Brain pericyte (primary cell): ENCODE results near the gene PCA3.
A peak's percentile ranks its signal among the peaks of the same experiment; 100 is the strongest.

Experiments used
- DNase-seq: peaks from one replicate; pipeline ENCODE4 v3.0.0-alpha.2; 2012; ENCODE audit warnings: low read depth, low spot score

The PCA3 gene

DNA sequence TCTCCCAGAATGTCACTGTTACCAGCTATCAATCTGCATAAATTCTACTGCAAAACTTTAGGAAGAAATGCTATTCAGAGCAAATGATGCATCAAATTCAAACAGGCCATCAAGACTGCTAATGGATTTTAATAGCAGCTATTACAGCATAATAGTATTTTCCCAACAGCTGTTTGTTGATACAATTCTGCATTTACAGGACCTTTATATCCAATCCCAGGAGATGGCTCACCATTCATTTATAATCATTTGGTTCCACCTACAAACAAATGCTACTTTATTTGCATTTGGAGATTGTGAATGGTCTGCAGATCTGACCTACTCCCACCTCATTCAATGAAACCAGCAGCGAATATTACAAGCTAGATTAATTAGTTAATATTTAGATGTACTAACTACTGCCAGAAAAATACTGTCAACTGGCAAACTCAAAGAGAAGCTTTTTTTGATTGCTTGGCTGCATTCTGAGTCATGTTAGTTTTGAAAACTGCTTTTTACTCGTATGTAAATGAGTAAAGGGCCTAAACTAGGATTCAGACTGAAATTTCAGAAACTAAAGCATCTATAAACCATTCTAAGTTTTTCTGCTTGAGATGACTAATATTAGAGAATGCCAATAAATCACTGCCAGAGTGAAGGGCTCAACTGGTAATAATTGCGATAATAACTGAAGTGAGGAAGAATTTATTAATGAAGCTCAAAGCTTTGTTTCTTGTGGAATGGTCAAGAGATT, 7.1 kb upstream of the PCA3 start:
- DNase-seq = no peak

DNA sequence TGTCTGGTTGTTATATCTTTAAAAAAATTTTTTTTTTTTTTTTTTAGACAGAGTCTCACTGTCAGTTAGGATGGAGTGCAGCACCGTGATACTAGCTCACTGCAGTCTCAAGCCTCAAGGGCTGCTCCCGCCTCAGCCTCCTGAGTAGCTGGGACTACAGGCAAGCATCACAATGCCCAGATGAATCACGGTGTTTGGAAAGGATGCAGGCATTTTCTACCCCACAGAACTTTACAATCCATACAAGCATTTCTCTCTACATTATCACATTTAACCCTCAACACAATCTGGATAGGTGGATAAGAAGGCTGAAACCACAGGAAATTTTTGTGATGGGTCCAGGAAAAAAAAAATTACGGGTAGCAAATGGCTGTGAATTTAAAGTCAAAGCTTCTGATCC, 5.8 kb upstream of the PCA3 start:
- no peak for DNase-seq

DNA sequence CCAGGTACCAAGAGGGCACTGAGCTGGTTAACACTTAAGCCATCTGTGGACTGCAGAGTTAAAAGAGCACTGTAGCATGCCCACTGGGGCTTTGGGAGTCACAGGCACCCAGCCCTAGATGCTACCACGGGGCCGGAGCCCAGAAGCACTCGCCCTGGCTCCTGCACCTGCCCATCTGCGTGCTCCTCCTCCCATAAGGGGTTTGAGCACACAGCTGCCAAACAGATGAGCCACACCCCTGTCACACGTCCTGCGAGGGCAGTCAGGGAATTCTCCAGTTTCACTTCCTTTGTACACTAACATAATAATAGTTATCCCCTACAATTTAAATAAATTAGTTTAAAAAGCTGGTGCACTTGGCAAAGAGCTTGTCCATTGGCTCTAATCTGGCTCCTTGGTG, 4.5 kb upstream of the PCA3 start:
- no peak for DNase-seq

DNA sequence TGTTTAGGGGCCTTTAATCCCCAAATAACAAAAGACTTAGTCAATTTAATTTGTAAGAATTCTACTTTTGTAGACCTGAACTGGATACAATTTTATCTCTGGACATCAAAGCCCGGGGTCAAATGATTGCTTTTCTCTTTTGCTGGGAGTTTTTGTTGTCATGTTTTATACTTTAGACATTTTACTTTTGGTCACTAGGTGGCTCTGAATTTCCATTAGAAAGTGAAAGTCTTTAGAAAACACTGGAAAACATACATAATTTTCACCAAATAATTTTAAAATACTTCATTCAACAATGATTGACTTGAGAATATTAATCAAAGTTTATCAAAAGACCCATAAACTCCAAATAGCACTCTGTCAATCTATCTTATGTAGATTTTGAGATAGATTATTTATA, 2.8 kb upstream of the PCA3 start:
- no peak for DNase-seq

DNA sequence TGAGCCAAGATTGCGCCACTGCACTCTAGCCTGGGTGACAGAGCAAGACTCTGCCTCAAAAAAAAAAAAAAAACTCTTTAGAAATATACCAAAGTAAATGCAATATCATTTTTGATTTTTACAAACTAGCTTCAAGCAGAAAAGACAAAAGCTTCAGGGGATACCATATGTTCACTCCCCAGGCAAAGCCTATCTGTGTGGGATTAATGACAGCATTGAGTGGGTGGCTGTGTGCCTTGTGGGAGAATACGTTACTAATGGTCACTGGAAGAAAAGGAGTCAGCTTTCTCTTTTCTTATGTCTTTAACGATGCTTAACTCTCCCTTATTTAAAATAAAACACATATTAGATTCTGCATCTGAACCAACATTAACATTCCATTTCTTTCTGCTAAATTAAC, 1.9 kb downstream of the PCA3 start:
- DNase-seq = no peak

DNA sequence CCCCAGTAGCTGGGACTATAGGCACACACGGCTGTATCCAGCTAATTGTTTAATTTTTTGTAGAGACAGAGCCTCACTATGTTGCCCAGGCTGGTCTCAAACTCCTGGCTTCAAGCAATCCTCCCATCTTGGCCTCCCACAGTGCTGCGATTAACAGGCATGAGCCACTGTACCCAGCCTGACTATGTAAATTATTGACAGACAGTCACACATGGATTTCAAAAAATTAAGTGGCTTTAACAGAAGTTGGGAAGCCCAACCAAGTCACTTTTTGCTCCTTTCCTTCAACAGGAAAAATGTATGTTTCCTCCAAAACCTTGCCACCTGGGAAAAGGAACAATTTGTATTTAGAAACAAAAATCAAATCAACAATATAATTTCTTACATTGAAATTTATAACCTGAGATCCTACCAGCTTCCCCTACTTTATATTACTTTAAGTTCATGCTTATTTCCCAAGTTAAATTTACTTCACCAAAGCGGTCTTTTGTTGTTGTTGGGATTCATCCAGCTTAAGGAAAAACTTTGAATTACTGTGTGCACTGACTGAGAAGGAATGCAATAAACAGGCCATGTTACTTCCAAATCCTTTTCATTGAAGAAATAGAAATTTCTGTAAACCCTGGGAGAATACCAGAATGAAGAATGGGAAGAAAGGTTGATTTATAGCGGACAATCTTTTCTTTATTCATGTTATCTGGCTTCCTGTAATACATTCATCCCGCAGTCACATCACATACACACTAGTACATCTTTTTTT, 8.6 kb downstream of the PCA3 start:
- DNase-seq = no peak

DNA sequence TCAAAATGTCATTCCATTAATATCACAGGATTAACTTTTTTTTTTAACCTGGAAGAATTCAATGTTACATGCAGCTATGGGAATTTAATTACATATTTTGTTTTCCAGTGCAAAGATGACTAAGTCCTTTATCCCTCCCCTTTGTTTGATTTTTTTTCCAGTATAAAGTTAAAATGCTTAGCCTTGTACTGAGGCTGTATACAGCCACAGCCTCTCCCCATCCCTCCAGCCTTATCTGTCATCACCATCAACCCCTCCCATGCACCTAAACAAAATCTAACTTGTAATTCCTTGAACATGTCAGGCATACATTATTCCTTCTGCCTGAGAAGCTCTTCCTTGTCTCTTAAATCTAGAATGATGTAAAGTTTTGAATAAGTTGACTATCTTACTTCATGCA, 20.6 kb downstream of the PCA3 start:
- no peak for DNase-seq

DNA sequence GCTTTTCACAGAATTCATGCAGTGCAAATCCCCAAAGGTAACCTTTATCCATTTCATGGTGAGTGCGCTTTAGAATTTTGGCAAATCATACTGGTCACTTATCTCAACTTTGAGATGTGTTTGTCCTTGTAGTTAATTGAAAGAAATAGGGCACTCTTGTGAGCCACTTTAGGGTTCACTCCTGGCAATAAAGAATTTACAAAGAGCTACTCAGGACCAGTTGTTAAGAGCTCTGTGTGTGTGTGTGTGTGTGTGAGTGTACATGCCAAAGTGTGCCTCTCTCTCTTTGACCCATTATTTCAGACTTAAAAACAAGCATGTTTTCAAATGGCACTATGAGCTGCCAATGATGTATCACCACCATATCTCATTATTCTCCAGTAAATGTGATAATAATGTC, 21.3 kb downstream of the PCA3 start:
- no peak for DNase-seq

DNA sequence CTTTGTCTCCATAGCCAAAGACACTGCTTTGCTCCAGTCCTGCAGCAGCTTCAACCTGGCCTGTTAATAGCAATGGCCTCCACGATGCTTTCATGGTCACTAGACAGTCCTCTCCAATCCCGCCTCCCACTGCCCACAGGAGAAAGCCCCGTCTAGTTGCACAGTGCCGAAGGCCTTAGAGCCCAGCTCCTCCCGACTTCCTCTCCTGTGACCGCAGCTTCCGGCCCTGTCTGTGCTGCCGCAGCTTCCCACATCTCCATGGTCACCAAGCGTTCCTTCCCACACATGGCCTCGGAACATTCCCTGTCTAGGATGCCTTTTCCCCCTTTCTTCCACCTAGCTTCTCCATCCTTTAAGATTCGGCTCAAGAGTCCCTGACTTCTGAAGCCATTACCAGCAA, 23.4 kb downstream of the PCA3 start:
- no peak for DNase-seq

DNA sequence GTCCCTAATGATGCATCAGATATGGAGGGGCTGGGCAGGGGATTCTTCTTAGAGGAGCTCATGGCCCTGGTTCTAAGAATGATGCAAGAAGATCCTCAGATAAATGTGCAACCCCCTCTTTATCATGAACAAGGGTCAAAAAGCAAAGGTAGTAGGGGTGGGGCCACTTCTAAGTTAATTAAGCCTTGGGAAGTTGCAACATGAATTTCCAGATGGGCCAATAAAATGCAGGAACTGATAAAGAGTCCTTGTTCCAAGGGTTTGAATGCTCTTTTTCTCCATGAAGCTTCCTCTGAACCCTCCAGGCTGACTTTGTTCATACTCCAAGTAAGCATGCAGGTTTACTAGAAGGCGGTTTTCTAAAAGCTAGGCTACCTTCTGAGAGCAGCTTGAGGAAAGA, 25.6 kb downstream of the PCA3 start:
- no peak for DNase-seq

DNA sequence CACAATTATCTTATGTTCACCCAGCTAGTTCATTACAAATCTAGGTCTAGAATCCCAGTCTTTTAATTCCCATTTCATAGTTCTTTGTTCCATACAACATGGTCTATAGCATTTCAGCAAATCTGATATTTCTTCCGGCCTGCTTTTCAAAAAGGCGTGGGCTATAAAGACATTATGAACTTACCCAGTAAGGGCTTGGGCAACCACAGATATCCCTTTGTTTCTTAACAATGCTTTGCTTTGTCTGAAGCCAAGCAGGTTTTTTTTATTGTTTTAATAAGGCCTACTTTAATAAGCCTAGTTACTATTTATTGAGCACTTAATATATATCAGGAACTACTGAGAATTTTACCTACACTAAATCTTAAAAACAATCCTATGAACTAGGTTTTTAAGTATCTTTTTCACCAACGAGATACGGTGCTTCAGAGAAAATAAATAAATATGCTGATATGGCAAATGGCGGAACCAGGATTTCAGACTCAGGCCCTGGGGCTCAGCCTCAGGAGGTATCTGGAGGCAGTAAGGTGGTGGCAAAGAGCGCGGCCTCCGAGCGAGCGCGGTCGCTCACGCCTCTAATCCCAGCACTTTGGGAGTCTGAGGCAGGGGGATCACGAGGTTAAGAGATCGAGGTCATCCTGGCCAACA, 29.7 kb downstream of the PCA3 start:
- no peak for DNase-seq

DNA sequence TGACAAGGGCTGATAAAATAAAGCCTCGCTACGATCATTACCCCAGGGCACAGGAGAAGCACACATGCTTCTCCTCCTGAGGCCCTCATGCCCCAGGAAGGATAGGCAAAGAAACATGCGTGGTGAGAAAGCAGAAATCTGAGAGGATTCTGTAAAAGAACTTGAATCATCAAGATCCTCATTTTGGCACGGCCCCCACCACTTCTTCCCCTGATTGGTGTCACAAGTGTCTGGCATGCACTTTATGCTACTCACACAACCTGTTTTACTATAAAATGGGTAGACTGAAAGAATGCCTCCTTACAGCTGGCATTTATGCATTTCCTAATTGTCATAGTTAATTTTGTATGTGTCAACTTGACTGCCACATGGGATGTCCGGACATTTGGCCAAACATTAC, 32.1 kb downstream of the PCA3 start:
- DNase-seq = no peak

DNA sequence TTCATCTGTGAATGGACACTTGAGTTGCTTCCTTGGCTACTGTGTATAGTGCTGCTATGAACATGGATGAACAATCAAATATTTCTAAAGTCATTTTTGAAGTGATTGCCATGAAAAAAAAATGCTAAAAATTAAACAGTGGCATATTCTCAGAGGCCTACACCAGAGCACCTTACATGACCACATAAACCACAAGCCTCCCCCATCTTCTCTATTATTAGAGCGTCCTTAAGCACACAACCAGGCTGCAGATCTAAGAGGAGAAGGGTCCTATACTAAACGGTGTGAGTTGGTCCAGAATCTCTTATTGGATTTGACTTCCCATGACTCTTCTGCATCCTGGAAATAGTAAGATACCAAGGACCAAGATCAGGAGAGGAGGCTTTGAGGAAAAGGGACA, 34.3 kb downstream of the PCA3 start:
- no peak for DNase-seq

DNA sequence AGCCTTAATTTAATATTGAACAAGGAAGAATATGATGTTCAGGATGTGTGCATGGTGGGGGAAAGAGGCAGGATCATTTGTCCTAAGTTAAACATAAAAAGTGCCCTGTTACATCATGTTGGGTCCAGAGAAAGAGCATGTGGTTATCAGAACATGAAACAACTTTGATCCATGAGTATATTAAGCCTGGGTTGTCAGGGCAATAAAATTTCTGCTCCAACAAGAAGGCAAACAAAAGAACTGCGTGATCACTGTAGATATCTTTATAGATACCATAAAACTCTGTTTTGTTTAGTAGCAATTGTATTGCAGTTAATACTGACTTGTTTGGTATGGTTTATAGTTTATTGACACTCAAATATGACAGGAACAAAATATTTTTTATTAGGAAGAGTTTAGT, 35.2 kb downstream of the PCA3 start:
- DNase-seq = no peak

DNA sequence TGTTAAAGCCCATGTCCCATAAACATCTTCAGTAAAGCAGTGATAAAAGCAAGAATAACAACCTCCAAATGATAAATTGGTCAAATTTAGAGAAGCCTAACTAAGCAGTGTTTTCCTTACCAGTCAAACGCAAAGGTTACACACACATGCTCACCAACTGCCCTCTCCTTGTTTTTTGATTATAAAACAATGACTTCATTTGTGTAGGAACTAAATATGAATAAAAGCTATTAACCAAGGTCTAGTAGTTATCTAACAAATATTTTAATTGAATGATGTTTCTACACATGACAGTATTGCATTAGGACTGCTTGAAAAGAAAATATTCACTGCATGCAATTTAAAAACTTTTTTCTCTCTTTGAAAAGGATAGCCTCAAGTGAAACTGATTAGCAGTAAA, 36.7 kb downstream of the PCA3 start:
- DNase-seq = no peak

DNA sequence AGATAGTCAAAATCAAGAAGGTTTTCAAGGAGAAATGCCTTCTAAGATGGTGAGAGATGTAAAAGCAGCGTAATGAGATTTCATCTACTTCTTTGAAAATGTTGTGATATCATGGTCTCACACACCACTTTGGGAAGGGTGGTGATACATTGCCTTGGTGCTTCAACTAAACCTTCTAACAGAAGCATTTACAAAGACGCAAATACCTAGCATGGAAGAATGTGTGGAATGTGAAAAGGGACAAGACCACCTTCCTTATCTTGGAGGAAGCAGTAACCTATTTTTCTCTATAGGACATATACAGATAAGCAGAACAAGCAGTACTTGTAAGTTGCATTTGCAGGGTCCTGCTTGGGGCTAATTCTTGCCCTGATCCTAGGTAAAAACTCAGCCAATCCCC, 38.8 kb downstream of the PCA3 start:
- DNase-seq = no peak

DNA sequence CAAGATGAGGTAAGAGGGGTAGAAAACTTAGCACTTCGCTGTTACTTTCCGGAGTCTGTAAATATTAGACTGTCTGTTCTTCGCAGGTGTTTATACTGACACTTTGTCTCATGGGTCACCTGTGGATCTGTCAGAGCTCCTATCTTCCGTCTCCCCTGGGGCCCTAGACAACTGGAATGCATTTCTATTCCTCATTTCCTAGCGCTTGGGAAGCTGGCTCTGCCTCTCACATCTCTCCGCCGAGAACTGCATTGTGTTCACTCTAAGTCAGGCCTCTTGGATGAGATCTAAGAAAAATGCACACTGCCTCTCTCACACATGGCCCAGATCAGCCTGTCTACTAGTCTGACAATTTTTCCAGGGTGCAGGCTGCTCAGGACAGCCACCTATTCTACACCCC, 39.5 kb downstream of the PCA3 start:
- no peak for DNase-seq

DNA sequence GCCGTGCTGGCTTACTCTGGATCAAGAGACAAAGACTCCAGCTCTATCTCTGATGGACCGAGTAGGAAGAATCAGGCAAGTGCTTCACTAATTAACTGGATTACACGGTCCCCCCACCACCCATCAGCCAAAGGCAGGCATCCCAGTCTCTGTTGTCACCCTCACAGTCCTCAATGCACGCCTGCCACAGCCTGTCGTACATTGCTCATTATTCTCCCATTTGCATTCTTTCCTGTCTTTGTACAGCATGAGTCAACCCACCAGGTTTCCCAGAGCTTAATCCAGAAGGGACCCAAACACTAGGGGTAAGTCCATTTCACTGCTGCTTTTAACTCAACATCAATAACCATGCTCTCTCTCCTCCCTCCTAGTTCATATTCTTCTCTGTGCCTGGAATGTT, 44.4 kb downstream of the PCA3 start:
- DNase-seq = no peak

DNA sequence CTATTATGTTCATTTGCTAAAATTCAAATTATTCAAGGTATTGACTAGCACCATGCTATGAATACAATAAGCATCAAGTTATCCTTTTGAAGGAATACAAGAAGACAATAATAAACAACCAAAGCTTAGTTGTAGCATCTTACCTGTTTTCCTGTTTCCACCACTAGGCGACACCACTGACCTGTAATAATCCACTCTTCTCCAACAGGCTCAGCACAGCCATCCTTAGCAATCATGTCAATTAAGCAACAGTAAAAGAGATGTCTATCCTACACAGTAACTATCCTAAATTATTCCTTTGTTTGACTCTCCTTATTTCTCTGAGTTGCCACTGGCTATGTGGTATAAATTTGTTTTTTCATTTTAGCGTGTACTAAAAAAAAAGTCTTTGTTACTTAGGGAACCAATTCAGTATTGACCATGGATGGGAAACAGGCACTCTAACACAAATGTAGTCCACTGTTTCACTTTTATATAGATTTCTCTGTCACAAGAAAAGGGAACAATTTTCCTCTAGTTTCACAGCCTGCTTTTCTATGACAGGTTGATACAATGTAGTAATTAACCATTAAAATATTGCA, 46.2 kb downstream of the PCA3 start:
- peak; percentile 5 for DNase-seq

DNA sequence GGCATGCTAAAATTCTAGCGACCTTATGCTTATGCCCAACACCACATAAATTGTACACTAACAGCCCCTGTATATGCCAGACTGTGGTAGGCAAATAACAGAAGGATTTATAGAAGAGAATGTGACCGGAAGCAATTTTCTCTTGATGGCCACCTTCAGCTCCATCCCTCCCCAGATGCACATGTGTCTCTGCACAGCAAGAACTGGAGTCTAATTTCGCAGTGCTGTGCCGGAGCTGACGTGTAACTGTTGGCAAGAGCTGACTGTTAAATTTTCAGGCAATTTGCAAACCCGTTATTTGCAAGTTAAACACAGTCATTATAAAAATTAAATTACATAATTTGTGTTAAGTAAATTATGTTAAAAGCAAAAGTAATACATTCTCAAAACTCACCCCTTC, 48.4 kb downstream of the PCA3 start:
- no peak for DNase-seq

DNA sequence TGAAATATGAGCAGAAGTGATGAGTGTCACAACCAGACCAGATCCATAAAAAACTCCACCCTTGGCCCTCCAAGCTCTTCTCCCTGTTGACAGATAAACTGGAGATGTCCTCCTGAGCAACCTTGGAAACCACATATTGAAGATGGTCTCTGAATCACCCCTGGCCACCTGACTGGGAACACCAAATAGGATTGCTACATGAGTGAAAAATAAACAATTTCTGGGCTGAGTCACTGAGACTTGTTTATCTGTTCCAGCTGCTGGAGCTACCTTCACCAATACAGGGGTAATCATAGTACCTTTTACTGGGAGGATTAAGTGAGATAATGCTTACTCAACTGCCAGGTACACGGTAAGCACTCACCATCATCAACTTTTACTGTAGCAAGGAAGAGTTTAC, 53.3 kb downstream of the PCA3 start:
- no peak for DNase-seq

DNA sequence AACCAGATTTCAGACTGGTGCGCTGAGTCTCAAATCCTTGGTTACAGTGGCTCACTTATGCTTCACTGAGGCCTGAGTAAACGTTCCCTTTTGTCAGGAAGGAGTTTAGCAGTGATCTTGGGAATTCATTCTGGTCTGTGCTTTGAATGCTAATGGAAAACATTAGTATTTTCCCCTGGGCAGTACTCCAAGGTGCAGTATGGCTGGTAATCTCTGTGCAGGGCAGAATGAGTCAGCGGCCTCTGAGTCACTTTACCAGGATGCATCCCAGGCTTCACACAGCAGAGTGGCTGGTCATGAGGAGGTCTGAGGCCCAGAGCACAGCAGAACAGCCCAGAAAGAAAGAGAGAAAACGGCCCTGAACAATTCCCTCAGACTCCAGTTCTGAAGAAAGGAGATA, 54.0 kb downstream of the PCA3 start:
- peak; percentile 75 for DNase-seq

DNA sequence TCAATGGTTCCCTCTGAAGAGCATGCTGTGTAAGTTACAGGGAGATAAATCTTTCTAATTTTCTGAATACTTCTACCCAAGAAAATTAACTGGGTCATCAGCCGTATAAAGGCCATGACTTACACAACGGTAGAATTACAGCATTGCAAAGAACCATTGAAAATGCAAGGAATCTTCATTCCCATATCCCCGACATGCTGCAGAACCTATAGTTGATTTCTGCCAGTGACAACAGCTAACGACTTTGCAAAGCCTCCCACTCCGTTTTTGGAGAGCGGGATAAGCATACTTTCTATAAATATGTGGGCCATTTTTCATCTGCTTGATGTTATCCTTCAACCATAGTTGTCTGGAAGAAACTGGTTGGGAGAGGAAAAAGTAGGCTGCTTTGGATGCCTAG, 56.2 kb downstream of the PCA3 start:
- no peak for DNase-seq
